Ovary (tissue), 9 donors: ENCODE data around the gene TNFRSF4. TPM values are rescaled to one million over a fixed set of nuclear protein-coding genes. Genes with fewer than 3 reads are reported as not detected.

Experiments
- DNase-seq, 5 donors: peaks; one replicate each; pipeline ENCODE4 v3.0.0-alpha.2; 2019 to 2020
- H3K27ac ChIP-seq, 2 donors: fragments of 200-600 bp; one replicate each; pipeline versions ENCODE4 v1.5.1 to v1.8.0; 2019 to 2022
- H3K27me3 ChIP-seq: fragments of 200-600 bp; one replicate; pipeline ENCODE4 v1.8.0; 2022
- H3K36me3 ChIP-seq: fragments of 200-600 bp; sonication (generic); one replicate; pipeline ENCODE4 v1.5.1; 2019
- H3K4me1 ChIP-seq: one replicate; pipeline ENCODE4 v1.8.1; 2013; ENCODE audit warnings: mild to moderate bottlenecking, moderate library complexity; ENCODE audit not compliant: insufficient read depth
- H3K4me3 ChIP-seq: fragments of 200-600 bp; sonication (generic); one replicate; pipeline ENCODE4 v1.5.1; 2017
- H3K9me3 ChIP-seq, 2 donors: fragments of 200-600 bp in 1 of 2; sonication (generic) in 1 of 2; one replicate each; pipeline versions ENCODE4 v1.5.1 to v1.8.1; 2013 to 2019; ENCODE audit warnings: mild to moderate bottlenecking in 1 of 2, moderate library complexity in 1 of 2
- EP300 ChIP-seq: sonication (generic); formaldehyde crosslinking; IDR thresholded peaks from one replicate; pipeline ENCODE4 v1.6.1; 2017; ENCODE audit warnings: antibody characterized with exemption
- POLR2A ChIP-seq: fragments of 450-650 bp; IDR thresholded peaks from one replicate; pipeline ENCODE4 v1.6.1; 2017; ENCODE audit warnings: antibody characterized with exemption, mild to moderate bottlenecking, moderate library complexity
- WGBS, 3 donors: extraction: QIAGEN DNeasy Blood & Tissue Kit in 1 of 3; methylation state at CpG; one replicate each; pipeline versions ENCODE4 v1.1.5 to v1.1.7; 2013 to 2017; 5-methylcytosine and 5-hydroxymethylcytosine counted together
- intact Hi-C, 4 donors: fragments of 100-400 bp; cut with DNase I; formaldehyde crosslinking; loops; one replicate each; pipeline versions ENCODE4 v1.11.0 to v1.15.1; 2022 to 2023
- polyA plus RNA-seq, 2 donors: library from polyadenylated mRNA; stranded (reverse); fragments of 200-250 nt in 1 of 2; fragments of 350-450 nt in 1 of 2; fragmentation: Illumina TruSeq in 1 of 2; extraction: RNeasy Lipid Tissue Mini Kit (QIAGEN cat#74804) in 1 of 2; gene quantifications; one replicate each; pipeline ENCODE4 v1.2.3, GENCODE V29; 2013 to 2014
- total RNA-seq, 7 donors: library from RNA; depleted of rRNA in 2 of 7; stranded (reverse); fragments of >200 nt in 2 of 7; fragmentation: NEBNext Ultra II Directional in 3 of 7; extraction: Animal tissue kit (Norgen Biotek cat#: 25700) in 3 of 7; gene quantifications; one replicate each; pipeline versions ENCODE4 v1.1.0 to v1.2.4, GENCODE V29; 2016 to 2023
- TF ChIP-seq, protein P1 (sequence below), 3 donors: fragments of 450-650 bp in 2 of 3; fragments of 200-600 bp in 1 of 3; IDR thresholded peaks; one replicate each; pipeline versions ENCODE4 v1.5.1 to v1.8.0; 2016 to 2022; ENCODE audit warnings: antibody characterized with exemption in 3 of 3, mild to moderate bottlenecking in 1 of 3
- donor health status: DM: no; HTN: no; CAD: no; lungs with moderate emphysema.
- donor health status: DM: no; HTN: no; CAD: no.
- donor health status: Bipolar disorder and iron deficiency.
- donor health status: DM: yes; HTN: yes; CAD: no.
- donor health status: DM: no; HTN: no; CAD: no.
- donor health status: DM: yes; HTN: yes; CAD: no.

Gene TNFRSF4
- total and polyA plus RNA-seq, 9 donors: 0.37 to 2.5 (median 0.89) TPM; not detected in 1

- no peaks in the 10 kb centered on the region for H3K27me3 ChIP-seq
- H3K4me3 ChIP-seq: peak within 1 kb of the TSS; percentile 98
- intact Hi-C loops: loop anchor here in 1 of 4 donors (10.0 kb wide), 1 partner anchor 208 kb away; the partner anchor contains the start of gene AGRN
- TF ChIP-seq POLR2A (no peak), EP300 (no peak)
- TF ChIP-seq, protein P1, sequence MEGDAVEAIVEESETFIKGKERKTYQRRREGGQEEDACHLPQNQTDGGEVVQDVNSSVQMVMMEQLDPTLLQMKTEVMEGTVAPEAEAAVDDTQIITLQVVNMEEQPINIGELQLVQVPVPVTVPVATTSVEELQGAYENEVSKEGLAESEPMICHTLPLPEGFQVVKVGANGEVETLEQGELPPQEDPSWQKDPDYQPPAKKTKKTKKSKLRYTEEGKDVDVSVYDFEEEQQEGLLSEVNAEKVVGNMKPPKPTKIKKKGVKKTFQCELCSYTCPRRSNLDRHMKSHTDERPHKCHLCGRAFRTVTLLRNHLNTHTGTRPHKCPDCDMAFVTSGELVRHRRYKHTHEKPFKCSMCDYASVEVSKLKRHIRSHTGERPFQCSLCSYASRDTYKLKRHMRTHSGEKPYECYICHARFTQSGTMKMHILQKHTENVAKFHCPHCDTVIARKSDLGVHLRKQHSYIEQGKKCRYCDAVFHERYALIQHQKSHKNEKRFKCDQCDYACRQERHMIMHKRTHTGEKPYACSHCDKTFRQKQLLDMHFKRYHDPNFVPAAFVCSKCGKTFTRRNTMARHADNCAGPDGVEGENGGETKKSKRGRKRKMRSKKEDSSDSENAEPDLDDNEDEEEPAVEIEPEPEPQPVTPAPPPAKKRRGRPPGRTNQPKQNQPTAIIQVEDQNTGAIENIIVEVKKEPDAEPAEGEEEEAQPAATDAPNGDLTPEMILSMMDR (IDR thresholded peaks at IDR 0.05): no peak
- no peaks in the 10 kb centered on the region for H3K9me3 ChIP-seq
- peak in 1 of 5 donors; percentile 53 for DNase-seq
- peak within 1 kb of the TSS; percentile 75 to 84 for H3K27ac ChIP-seq
- 2 to 9% (median 5%) methylated on average over 19 to 100 of the region's 100 CpGs for WGBS, 3 donors
- no peaks in the 10 kb centered on the region for H3K36me3 ChIP-seq
- H3K4me1 ChIP-seq: peaks cover 19% of the 10 kb centered on the region
Observed at GRCh38 chr1:1232208-1232795, 18.3 kb upstream of the TNFRSF4 start, which contains the start of gene B3GALT6. B3GALT6 (plus strand) TSS chr1:1232237; CDS start chr1:1232279, 42 bp downstream.

DNA sequence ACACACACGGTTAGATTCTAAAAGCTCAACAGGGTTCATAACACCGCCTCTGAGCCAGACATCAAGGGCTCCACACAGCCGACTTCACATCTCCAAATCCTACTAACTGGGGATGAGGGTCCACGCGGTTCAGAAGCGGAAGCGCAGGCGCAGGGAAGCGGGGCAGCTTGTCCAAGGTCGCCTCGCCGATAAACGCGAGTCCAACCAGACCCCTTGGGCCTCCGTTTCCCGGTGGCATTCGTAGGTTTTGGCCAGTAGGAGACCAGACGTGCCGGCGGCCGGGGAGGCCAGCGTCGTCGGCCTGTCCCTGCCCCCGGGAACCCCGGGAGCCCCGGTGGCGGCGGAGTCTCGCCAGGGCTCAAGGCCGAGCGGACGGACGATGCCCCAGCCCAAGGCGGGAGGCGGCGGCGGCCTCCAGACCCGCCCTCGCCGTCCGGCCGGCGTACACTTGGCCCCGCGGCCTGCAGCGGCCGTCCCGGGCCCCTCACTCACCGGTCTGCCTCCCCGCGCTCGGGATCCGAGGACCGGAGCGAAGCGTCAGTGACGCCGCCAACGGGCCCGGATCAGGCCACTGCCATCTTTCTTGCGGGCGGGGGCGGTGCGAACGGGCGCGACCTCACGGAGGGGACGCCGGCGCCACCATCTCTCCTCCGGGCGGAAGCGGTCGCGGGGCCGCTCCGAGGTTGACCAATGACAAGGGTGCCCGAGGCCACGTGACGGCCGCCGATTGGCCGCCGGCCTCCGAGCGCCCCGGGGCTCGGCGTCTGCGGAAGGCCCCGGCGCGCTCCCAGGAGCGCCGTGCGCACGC lies 17.7 kb upstream of the TNFRSF4 start, which contains the start of gene SDF4:
SDF4 (minus strand) TSS at position 602 of the 808 bp plus-strand sequence. CDS start 3,229 bp downstream, outside the sequence.
- intact Hi-C loops: loop anchor here in 1 of 4 donors (10.0 kb wide), 1 partner anchor 207 kb away; the partner anchor contains the start of gene AGRN
- H3K27me3 ChIP-seq: no peaks in the 10 kb centered on the region
- H3K4me3 ChIP-seq: peak within 1 kb of the TSS; percentile 98
- DNase-seq: peak; percentile 94 to 98 (median 96)
- peak within 1 kb of the TSS; percentile 75 to 84 for H3K27ac ChIP-seq
- TF ChIP-seq EP300 (no peak), POLR2A (peak; percentile 31)
- WGBS, 3 donors: 0 to 1% (median 1%) methylated on average over 42 to 99 of the region's 99 CpGs
- no peaks in the 10 kb centered on the region for H3K9me3 ChIP-seq
- peaks cover 19% of the 10 kb centered on the region for H3K4me1 ChIP-seq
- no peaks in the 10 kb centered on the region for H3K36me3 ChIP-seq

- TF ChIP-seq, protein P1 (IDR thresholded peaks at IDR 0.05): no peak
- TF ChIP-seq POLR2A: no peak
- DNase-seq: no peak
- peak overlapping the region; percentile 98 for H3K4me3 ChIP-seq
- H3K4me1 ChIP-seq: peaks cover 19% of the 10 kb centered on the region
- H3K36me3 ChIP-seq: no peaks in the 10 kb centered on the region
- intact Hi-C loops: loop anchor here in 1 of 4 donors (10.0 kb wide), 1 partner anchor 206 kb away; the partner anchor contains the start of gene AGRN
- peak overlapping the region in 1 of 2 donors; percentile 84 for H3K27ac ChIP-seq
- H3K9me3 ChIP-seq: no peaks in the 10 kb centered on the region
- H3K27me3 ChIP-seq: no peaks in the 10 kb centered on the region
- WGBS, 3 donors: 8 to 12% (median 10%) methylated on average over 24 of the region's 24 CpGs
Observed at GRCh38 chr1:1230656-1231399, 16.9 kb upstream of the TNFRSF4 start.

DNA sequence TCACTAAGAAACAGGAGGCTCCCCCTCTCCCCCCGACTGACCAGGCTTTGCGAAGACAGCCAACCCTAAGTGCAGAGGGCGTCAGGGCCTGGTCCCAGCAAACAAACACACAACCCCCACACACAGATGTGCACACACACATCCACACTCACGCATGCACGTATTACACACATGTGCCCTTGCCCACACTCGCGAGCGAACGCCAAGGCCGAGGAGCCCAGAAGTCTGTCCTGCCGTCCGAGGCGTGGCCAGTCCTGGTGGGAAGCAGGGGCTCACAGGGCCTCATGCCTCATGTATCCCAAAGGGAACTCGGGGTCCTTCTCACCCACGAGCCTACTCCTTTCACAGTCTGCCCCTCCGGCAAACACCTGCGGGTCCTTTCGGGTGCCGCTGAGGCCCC lies 15.8 kb upstream of the TNFRSF4 start:
- Histone ChIP-seq H3K4me1 (peaks cover 19% of the 10 kb centered on the region), H3K27ac (no peak overlapping the region), H3K27me3 (no peaks in the 10 kb centered on the region), H3K9me3 (no peaks in the 10 kb centered on the region), H3K36me3 (no peaks in the 10 kb centered on the region), H3K4me3 (no peak overlapping the region)
- 76 to 84% (median 79%) methylated on average over 19 of the region's 19 CpGs for WGBS, 3 donors
- intact Hi-C loops: loop anchor here in 1 of 4 donors (10.0 kb wide), 1 partner anchor 205 kb away; the partner anchor contains the start of gene AGRN
- no peak for DNase-seq
- TF ChIP-seq, protein P1 (IDR thresholded peaks at IDR 0.05): no peak
- TF ChIP-seq POLR2A (no peak), EP300 (no peak)
